Measurements from ENCODE around the gene PRTN3.

PRTN3 gene

GRCh38 chr19:803686-804418 is 36.9 kb upstream of the PRTN3 start:
- DNase-seq = no peak

- no peak for DNase-seq
Observed at GRCh38 chr19:804419-805165, 36.2 kb upstream of the PRTN3 start.

- no peak for DNase-seq
Observed at GRCh38 chr19:805166-805551, 35.6 kb upstream of the PRTN3 start.

GRCh38 chr19:805600-806550 is 34.9 kb upstream of the PRTN3 start:
- no peak for DNase-seq

GRCh38 chr19:806815-807421 is 33.9 kb upstream of the PRTN3 start:
- no peak for DNase-seq

- no peak for DNase-seq
Observed at GRCh38 chr19:807627-808422, 33.0 kb upstream of the PRTN3 start.

GRCh38 chr19:808423-808775 is 32.4 kb upstream of the PRTN3 start:
- no peak for DNase-seq

GRCh38 chr19:810077-810855 is 30.5 kb upstream of the PRTN3 start:
- DNase-seq = no peak

- no peak for DNase-seq
Observed at GRCh38 chr19:810883-811489, 29.8 kb upstream of the PRTN3 start.

- DNase-seq = no peak
Observed at GRCh38 chr19:811506-812048, 29.2 kb upstream of the PRTN3 start.

GRCh38 chr19:812049-812746 is 28.6 kb upstream of the PRTN3 start:
- no peak for DNase-seq

- no peak for DNase-seq
Observed at GRCh38 chr19:812747-813218, 28.0 kb upstream of the PRTN3 start.

- no peak for DNase-seq
Observed at GRCh38 chr19:813219-814151, 27.3 kb upstream of the PRTN3 start.

GRCh38 chr19:814152-815078 is 26.4 kb upstream of the PRTN3 start:
- no peak for DNase-seq

GRCh38 chr19:815079-815774 is 25.6 kb upstream of the PRTN3 start:
- no peak for DNase-seq

GRCh38 chr19:815775-816499 is 24.9 kb upstream of the PRTN3 start:
- no peak for DNase-seq
